HT-29 (cell line): ENCODE data around the gene OSBPL7. TPM values are rescaled to one million over a fixed set of nuclear protein-coding genes. Genes with fewer than 3 reads are reported as not detected.

Experiments used
- DNase-seq: peaks from one replicate; pipeline ENCODE4 v3.0.0-alpha.2; 2015; ENCODE audit warnings: low spot score
- total RNA-seq: library from RNA; depleted of rRNA; stranded (reverse); fragments of >200 nt; shearing (Covaris generic); gene quantifications from 2 replicates; pipeline ENCODE4 v1.2.3, GENCODE V29; 2014

OSBPL7 gene
- total RNA-seq, 1 experiment from 2014 or later = 21.6 TPM

- DNase-seq = no peak
These were observed 26.6 kb upstream of the OSBPL7 start for GRCh38 chr17:47848198-47848513.

DNA sequence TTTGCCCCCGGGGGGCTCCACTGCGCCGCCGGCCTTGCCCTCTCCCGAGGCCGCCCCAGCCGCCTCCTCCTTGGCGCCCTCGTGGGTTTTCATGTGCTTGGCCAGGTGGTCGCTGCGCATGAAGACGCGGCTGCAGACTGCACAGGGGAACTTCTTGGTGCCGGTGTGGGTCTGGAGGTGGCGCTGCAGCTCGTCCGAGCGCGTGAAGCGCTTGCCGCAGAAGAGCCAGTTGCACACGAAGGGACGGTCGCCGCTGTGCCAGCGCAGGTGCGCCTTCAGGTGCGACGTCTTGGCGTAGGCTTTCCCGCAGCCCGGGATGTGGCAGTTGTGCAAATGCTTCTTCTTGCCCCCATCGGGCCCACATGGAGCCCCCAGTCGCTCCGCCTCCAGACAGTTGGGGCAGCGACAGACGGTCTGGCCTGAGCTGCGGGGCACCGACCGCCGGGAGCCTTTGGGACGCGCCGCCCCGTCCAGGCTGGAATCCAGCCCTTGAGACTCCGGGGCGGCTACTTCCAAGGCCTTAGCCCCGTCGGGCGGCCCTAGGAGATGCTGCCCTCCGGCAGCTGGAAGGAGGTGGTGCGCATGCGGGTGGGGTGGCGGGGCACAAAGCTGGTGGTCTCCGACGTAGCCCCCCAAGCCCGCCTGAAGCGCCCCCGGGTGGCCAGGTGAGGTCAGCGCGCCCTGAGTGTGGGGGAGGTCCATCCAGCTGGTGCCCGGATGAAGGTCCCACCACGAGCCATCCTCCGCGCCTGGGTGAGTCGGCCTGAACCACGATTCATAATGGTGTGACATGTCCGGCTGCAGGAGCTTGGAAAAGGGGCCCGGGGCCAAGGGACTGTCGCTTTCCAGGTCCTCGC lies 26.0 kb upstream of the OSBPL7 start:
- no peak for DNase-seq

- no peak for DNase-seq
These were observed 25.2 kb upstream of the OSBPL7 start for GRCh38 chr17:47846716-47847340.

GRCh38 chr17:47845716-47846075 lies 24.1 kb upstream of the OSBPL7 start:
- DNase-seq = no peak

DNA sequence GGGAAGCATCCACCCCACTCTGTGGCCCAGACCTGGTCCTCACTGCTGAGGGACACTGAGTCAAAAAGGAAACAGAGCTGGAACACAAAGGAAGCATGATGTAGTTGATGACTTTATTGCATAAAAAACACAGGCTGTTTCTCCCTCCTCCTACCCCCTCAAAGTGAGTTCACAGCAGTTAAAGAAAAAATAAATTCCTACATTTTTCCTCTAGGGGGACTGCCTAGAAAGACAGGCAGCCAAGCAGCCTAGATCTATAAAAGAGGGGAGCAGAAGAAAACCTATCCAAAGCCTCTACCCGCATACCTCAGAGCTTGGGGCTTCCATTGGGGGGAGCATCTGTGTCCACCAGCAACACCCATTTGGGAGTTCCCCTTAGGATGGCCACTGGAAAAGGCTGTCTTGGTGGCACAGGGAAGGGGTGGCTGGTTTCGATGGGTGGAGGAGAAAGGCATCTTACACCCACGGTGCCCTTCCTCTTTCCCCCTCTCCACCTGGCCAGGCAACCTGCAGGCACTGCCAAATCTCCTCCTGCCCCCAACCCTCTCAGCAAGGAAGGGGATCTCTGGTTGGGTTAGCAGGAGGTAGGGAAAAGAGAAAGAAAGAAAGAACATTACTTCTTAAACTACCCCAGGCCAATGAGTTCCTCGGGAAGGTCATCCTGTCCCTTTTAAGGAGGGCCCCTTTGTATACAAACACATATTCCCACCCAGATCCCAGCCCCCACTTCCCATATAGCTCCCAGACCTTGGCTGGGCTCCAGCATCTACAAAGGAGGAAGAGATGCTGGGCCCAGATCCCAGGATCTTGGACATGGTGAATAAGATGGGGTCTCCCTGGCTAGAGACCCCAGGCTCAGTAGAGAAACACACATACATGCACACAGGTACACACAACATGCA lies 23.5 kb upstream of the OSBPL7 start:
- DNase-seq = peak; percentile 32

- peak; percentile 49 for DNase-seq
These were observed 22.6 kb upstream of the OSBPL7 start for GRCh38 chr17:47844227-47844626.

- DNase-seq = no peak
These were observed 21.8 kb upstream of the OSBPL7 start for GRCh38 chr17:47843391-47843730.

- DNase-seq = no peak
These were observed 20.1 kb upstream of the OSBPL7 start for GRCh38 chr17:47841488-47842291.

DNA sequence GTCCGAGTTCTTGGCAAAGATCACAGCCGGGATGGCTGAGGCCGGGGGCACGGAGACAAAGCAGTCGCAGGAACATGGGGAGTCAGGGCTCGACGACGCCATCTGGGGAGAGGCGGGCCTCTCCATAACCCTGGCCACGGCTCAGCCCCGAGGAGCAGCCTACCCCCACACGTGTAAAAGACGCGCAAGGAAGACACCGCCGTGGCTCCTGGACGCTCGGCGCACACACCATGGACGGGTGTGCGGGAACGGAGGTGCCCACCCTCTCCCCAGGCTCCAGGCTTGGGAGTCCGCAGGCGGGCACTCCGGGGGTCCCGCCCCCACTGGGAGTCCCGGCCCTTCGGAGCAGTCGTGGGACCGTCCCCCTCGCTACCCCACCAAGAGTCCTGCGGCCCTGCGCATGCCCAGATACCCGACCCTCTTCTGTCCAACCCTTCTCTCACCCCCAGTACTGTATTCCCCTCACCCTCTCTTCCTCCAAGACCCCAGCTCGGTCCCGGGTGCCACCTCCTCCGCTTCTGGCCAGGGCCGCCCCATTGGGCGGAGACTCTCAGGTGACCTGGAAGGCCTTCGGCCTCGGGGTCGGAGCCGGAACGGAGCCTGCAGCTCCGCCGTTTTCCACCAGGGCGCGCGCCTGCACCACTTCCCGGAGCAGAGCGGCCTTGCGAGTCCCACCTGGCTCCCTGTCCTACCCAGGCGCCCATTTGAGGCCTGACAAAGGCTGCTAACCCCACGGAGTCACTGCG lies 19.3 kb upstream of the OSBPL7 start, which contains the start of gene SCRN2:
Gene SCRN2, minus strand, starts transcription at position 532 of the 746 bp plus-strand sequence. Its CDS starts 430 bp downstream, at position 102.
- peak; percentile 92 for DNase-seq

- DNase-seq = peak; percentile 22
These were observed 18.6 kb upstream of the OSBPL7 start for GRCh38 chr17:47840001-47840741.

DNA sequence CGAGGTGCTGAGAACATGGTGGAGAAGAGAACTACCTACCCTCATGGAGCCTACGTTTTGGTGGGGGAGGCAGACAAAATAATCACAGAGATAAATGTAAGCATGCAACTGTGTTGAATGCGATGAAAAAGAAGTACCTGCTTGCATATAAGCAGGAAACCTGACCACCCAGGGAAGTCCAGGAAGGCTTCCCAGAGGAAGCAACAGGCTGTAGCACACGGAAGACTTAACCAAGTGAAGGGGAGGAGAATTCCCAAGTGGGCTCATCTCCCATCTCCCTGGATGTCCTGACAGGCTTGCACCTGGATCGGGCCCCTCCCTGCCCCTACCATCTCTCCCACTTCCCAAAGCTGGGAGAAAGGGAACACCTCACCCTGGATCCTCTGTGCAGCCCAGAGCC lies 17.5 kb upstream of the OSBPL7 start:
- DNase-seq = no peak

GRCh38 chr17:47838636-47839035 lies 17.0 kb upstream of the OSBPL7 start:
- no peak for DNase-seq

- DNase-seq = no peak
These were observed 15.9 kb upstream of the OSBPL7 start for GRCh38 chr17:47837401-47838039.

DNA sequence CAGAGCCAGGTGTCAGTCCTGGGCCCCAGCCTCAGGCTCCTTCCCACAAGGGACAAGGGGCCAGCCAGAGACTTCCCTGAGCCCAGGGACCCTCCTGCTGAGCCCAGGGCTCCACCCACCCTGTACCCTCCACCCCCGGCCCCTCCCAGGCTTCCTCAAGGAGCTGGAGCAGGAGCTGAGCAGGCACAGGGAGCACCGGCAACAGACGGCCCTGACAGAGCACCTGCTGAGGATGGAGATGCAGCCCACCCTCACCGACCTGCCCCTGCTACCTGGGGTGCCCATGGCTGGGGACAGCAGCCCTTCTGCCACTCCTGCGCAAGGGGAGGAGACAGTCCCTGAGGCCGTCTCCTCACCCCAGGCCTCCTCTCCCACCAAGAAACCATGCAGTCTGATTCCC lies 15.0 kb upstream of the OSBPL7 start:
- DNase-seq = no peak

GRCh38 chr17:47834756-47835155 lies 13.2 kb upstream of the OSBPL7 start:
- no peak for DNase-seq

GRCh38 chr17:47831934-47832327 lies 10.3 kb upstream of the OSBPL7 start:
- no peak for DNase-seq

- DNase-seq = peak; percentile 96
These were observed 9.7 kb upstream of the OSBPL7 start, which contains the start of the genes LRRC46 and MRPL10 for GRCh38 chr17:47831003-47831933. Gene LRRC46, plus strand, starts transcription at chr17:47831670. Its CDS starts 320 bp downstream, at chr17:47831990. Gene MRPL10, minus strand, starts transcription at chr17:47831541. Its CDS starts 30 bp downstream, at chr17:47831511.

- no peak for DNase-seq
These were observed 8.9 kb upstream of the OSBPL7 start for GRCh38 chr17:47830396-47831002.
